Progenitor cell of endocrine pancreas (in vitro differentiated cells): ENCODE data around the gene STEAP2. TPM values are rescaled to one million over a fixed set of nuclear protein-coding genes. Genes with fewer than 3 reads are reported as not detected.

Source experiments
- DNase-seq: peaks from one replicate; pipeline ENCODE4 v3.0.0; 2021; ENCODE audit warnings: low spot score; ENCODE audit not compliant: unreplicated experiment
- H3K27ac Mint-ChIP-seq: 2 replicates; pipeline ENCODE4 v1.8.0; 2021; ENCODE audit warnings: mild to moderate bottlenecking, moderate library complexity, mixed read lengths
- H3K27me3 Mint-ChIP-seq: 2 replicates; pipeline ENCODE4 v1.8.0; 2021; ENCODE audit warnings: mixed read lengths
- H3K36me3 Mint-ChIP-seq: 2 replicates; pipeline ENCODE4 v1.8.0; 2022; ENCODE audit warnings: mixed read lengths; ENCODE audit not compliant: insufficient read depth
- H3K4me1 Mint-ChIP-seq: 2 replicates; pipeline ENCODE4 v1.8.0; 2021; ENCODE audit warnings: low read depth, mixed read lengths
- H3K4me3 Mint-ChIP-seq: 2 replicates; pipeline ENCODE4 v1.8.0; 2021; ENCODE audit warnings: low read depth, mild to moderate bottlenecking, moderate library complexity, mixed read lengths
- H3K9me3 Mint-ChIP-seq: 2 replicates; pipeline ENCODE4 v1.8.0; 2021; ENCODE audit warnings: low read depth, mixed read lengths
- total RNA-seq: library from RNA; stranded (reverse); gene quantifications from 2 replicates; pipeline ENCODE4 v1.2.1, GENCODE V29; 2021
- TF ChIP-seq, protein P1 (sequence below): fragments of 200-600 bp; sonication (generic); IDR thresholded peaks from one replicate; pipeline ENCODE4 v1.5.0; 2021; ENCODE audit warnings: antibody characterized with exemption, mild to moderate bottlenecking; ENCODE audit not compliant: unreplicated experiment

The STEAP2 gene
- total RNA-seq, 1 donor from 2014 or later, result 5.3 TPM

GRCh38 chr7:90216771-90217170, 5.2 kb downstream of the STEAP2 start:
- no peak overlapping the region for H3K27ac Mint-ChIP-seq
- H3K9me3 Mint-ChIP-seq, result peaks cover 3% of the 10 kb centered on the region
- H3K27me3 Mint-ChIP-seq, result no peaks in the 10 kb centered on the region
- TF ChIP-seq, protein P1, sequence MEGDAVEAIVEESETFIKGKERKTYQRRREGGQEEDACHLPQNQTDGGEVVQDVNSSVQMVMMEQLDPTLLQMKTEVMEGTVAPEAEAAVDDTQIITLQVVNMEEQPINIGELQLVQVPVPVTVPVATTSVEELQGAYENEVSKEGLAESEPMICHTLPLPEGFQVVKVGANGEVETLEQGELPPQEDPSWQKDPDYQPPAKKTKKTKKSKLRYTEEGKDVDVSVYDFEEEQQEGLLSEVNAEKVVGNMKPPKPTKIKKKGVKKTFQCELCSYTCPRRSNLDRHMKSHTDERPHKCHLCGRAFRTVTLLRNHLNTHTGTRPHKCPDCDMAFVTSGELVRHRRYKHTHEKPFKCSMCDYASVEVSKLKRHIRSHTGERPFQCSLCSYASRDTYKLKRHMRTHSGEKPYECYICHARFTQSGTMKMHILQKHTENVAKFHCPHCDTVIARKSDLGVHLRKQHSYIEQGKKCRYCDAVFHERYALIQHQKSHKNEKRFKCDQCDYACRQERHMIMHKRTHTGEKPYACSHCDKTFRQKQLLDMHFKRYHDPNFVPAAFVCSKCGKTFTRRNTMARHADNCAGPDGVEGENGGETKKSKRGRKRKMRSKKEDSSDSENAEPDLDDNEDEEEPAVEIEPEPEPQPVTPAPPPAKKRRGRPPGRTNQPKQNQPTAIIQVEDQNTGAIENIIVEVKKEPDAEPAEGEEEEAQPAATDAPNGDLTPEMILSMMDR, result no peak
- DNase-seq, result no peak
- no peak overlapping the region for H3K4me3 Mint-ChIP-seq
- H3K4me1 Mint-ChIP-seq, result no peaks in the 10 kb centered on the region
- H3K36me3 Mint-ChIP-seq, result peaks cover 1% of the 10 kb centered on the region

GRCh38 chr7:90222390-90222789, 10.8 kb downstream of the STEAP2 start:
- no peak overlapping the region for H3K4me3 Mint-ChIP-seq
- DNase-seq, result no peak
- H3K4me1 Mint-ChIP-seq, result no peaks in the 10 kb centered on the region
- H3K27me3 Mint-ChIP-seq, result no peaks in the 10 kb centered on the region
- H3K36me3 Mint-ChIP-seq, result peaks cover 2% of the 10 kb centered on the region
- TF ChIP-seq, protein P1, result no peak
- no peak overlapping the region for H3K27ac Mint-ChIP-seq
- H3K9me3 Mint-ChIP-seq, result peaks cover 3% of the 10 kb centered on the region

DNA sequence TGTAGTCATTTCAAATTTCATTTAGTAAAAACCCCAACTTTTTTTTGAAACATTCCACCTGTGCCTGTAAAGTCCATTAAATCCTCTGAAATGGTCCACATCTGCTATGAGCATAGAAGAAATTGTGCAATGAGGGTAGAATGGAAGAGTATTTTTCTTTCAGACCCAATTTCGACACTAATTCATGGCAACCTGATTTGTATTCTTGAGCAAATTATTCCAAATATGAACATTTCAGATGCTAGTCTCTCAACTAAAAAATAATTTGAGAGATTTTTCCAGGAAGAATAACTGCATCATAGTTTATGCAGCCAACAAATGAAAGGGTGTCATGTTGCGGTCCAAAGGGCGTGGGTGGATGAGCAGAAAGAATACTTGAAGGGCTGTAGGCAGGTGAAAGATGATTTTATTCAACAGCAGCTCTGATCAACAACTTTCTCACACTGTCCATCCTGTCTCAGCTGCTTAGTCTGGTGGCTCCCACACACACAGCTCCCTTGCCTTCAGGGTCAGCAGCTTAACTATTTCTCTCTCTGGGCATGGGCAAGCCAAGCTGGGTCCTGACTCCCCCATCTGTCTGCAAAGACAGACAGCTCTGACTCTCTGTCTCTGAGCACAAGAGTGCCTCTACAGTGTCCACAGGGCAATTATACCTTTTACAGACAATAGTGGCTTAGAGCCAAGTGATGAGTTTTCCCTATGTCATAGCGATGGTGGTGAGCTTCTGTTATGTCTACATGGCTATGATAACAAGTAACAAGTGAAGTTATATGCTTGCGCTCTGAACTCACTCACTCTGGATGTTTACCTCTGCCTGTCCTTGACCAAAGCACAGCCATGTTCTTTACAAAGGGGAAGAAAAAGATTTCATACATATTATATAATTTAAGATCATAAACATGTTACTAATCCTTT, 11.5 kb downstream of the STEAP2 start:
- H3K9me3 Mint-ChIP-seq, result peaks cover under 1% of the 10 kb centered on the region
- DNase-seq, result no peak
- no peak overlapping the region for H3K4me3 Mint-ChIP-seq
- no peaks in the 10 kb centered on the region for H3K27me3 Mint-ChIP-seq
- TF ChIP-seq, protein P1, result no peak
- H3K4me1 Mint-ChIP-seq, result no peaks in the 10 kb centered on the region
- no peak overlapping the region for H3K27ac Mint-ChIP-seq
- peaks cover 1% of the 10 kb centered on the region for H3K36me3 Mint-ChIP-seq

DNA sequence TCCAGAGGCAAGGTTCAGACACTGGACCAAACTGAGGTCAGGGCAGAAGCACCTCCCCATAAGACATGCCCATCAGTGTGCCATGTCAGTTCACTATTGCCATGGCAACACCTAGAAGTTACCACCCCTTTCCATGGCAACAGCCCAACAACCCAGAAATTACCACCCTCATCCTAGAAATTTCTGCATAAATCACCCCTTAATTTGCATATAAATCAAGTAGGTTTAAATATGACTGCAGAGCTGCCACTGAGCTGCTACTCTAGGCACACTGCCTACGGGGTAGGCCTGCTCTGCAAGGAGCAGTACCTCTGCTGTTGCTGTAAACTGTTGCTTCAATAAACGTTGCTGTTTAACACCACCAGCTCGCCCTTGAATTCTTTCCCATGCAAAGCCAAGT, 12.7 kb downstream of the STEAP2 start:
- Mint-ChIP-seq H3K36me3 (peaks cover 1% of the 10 kb centered on the region), H3K4me3 (no peak overlapping the region), H3K9me3 (no peaks in the 10 kb centered on the region), H3K27ac (no peak overlapping the region), H3K27me3 (no peaks in the 10 kb centered on the region), H3K4me1 (no peaks in the 10 kb centered on the region)
- DNase-seq, result no peak
- TF ChIP-seq, protein P1, result no peak

- Mint-ChIP-seq H3K27me3 (no peaks in the 10 kb centered on the region), H3K4me3 (no peak overlapping the region), H3K36me3 (peaks cover 1% of the 10 kb centered on the region), H3K4me1 (no peaks in the 10 kb centered on the region), H3K9me3 (no peaks in the 10 kb centered on the region), H3K27ac (no peak overlapping the region)
- TF ChIP-seq, protein P1, result no peak
- no peak for DNase-seq
Observed at GRCh38 chr7:90225181-90225580, 13.6 kb downstream of the STEAP2 start.
